Measurements from ENCODE around the gene GPX8. TPM values are rescaled to one million over a fixed set of nuclear protein-coding genes. Genes with fewer than 3 reads are reported as not detected.

Gene GPX8
- total and polyA plus RNA-seq, 2 of the 13 experiments (the other 11 are each of a cell fraction or from before 2014, with no cell fraction given) = 0.33 to 0.94 TPM

DNA sequence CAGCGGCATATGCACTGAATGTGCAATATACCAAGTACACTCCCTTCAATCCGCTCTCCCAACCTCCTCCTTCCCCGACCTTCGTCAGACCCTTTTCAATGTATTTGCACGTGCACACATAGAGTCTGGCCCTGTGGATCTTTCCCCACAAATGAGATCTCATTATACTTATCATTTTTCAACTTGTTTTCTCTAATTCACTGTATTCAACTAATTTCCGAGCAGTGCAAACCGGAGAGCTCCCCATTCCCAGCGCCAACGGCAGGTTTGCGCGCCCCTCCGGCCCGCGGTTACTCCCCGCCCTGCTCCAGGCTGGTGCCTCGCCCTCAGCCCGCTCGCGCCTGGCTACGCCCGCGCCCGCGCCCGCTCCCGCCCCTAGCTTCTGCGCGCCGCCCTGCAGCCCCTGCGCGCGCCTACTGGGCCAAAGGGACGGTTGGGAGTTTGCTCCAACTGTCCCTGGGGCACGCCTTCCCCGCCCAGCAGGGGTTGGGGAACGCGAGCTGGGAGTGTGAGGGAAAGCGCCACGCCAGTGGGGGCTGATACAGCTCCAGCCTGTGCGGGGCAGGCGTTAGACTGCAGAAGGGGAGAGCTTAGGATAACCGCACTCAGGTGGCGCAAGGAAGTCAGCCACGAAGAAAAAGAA lies 16.3 kb downstream of the GPX8 start (continued):
- TF ChIP-seq TBX2 (CRISPR knock-in tag; IDR thresholded peaks at IDR 0.05; ENCODE audit: borderline replicate concordance) (peak; percentile 14; the same call in 1 of the 2 replicates), PHF8 (CRISPR knock-in tag; IDR thresholded peaks at IDR 0.05) (no peak), ZNF746 (CRISPR knock-in tag; IDR thresholded peaks at IDR 0.05) (no peak), NR1H2 (CRISPR knock-in tag; IDR thresholded peaks at IDR 0.05; ENCODE audit: borderline replicate concordance, low read depth) (no peak), ATAD3A (CRISPR knock-in tag; IDR thresholded peaks at IDR 0.05) (no peak), BRD4 (CRISPR knock-in tag; IDR thresholded peaks at IDR 0.05) (no peak), NPAS2 (CRISPR knock-in tag; IDR thresholded peaks at IDR 0.05; ENCODE audit: borderline replicate concordance) (no peak)
- TF ChIP-seq, protein P1, sequence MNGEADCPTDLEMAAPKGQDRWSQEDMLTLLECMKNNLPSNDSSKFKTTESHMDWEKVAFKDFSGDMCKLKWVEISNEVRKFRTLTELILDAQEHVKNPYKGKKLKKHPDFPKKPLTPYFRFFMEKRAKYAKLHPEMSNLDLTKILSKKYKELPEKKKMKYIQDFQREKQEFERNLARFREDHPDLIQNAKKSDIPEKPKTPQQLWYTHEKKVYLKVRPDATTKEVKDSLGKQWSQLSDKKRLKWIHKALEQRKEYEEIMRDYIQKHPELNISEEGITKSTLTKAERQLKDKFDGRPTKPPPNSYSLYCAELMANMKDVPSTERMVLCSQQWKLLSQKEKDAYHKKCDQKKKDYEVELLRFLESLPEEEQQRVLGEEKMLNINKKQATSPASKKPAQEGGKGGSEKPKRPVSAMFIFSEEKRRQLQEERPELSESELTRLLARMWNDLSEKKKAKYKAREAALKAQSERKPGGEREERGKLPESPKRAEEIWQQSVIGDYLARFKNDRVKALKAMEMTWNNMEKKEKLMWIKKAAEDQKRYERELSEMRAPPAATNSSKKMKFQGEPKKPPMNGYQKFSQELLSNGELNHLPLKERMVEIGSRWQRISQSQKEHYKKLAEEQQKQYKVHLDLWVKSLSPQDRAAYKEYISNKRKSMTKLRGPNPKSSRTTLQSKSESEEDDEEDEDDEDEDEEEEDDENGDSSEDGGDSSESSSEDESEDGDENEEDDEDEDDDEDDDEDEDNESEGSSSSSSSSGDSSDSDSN (CRISPR knock-in tag; IDR thresholded peaks at IDR 0.05) = peak; percentile 69; the same call in 1 of the 2 replicates
- TF ChIP-seq, protein P2, sequence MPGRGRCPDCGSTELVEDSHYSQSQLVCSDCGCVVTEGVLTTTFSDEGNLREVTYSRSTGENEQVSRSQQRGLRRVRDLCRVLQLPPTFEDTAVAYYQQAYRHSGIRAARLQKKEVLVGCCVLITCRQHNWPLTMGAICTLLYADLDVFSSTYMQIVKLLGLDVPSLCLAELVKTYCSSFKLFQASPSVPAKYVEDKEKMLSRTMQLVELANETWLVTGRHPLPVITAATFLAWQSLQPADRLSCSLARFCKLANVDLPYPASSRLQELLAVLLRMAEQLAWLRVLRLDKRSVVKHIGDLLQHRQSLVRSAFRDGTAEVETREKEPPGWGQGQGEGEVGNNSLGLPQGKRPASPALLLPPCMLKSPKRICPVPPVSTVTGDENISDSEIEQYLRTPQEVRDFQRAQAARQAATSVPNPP (CRISPR knock-in tag; IDR thresholded peaks at IDR 0.05) = no peak
- TF ChIP-seq, protein P3, sequence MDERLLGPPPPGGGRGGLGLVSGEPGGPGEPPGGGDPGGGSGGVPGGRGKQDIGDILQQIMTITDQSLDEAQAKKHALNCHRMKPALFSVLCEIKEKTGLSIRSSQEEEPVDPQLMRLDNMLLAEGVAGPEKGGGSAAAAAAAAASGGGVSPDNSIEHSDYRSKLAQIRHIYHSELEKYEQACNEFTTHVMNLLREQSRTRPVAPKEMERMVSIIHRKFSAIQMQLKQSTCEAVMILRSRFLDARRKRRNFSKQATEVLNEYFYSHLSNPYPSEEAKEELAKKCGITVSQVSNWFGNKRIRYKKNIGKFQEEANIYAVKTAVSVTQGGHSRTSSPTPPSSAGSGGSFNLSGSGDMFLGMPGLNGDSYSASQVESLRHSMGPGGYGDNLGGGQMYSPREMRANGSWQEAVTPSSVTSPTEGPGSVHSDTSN (CRISPR knock-in tag; IDR thresholded peaks at IDR 0.05) = no peak
- TF ChIP-seq, protein P4, sequence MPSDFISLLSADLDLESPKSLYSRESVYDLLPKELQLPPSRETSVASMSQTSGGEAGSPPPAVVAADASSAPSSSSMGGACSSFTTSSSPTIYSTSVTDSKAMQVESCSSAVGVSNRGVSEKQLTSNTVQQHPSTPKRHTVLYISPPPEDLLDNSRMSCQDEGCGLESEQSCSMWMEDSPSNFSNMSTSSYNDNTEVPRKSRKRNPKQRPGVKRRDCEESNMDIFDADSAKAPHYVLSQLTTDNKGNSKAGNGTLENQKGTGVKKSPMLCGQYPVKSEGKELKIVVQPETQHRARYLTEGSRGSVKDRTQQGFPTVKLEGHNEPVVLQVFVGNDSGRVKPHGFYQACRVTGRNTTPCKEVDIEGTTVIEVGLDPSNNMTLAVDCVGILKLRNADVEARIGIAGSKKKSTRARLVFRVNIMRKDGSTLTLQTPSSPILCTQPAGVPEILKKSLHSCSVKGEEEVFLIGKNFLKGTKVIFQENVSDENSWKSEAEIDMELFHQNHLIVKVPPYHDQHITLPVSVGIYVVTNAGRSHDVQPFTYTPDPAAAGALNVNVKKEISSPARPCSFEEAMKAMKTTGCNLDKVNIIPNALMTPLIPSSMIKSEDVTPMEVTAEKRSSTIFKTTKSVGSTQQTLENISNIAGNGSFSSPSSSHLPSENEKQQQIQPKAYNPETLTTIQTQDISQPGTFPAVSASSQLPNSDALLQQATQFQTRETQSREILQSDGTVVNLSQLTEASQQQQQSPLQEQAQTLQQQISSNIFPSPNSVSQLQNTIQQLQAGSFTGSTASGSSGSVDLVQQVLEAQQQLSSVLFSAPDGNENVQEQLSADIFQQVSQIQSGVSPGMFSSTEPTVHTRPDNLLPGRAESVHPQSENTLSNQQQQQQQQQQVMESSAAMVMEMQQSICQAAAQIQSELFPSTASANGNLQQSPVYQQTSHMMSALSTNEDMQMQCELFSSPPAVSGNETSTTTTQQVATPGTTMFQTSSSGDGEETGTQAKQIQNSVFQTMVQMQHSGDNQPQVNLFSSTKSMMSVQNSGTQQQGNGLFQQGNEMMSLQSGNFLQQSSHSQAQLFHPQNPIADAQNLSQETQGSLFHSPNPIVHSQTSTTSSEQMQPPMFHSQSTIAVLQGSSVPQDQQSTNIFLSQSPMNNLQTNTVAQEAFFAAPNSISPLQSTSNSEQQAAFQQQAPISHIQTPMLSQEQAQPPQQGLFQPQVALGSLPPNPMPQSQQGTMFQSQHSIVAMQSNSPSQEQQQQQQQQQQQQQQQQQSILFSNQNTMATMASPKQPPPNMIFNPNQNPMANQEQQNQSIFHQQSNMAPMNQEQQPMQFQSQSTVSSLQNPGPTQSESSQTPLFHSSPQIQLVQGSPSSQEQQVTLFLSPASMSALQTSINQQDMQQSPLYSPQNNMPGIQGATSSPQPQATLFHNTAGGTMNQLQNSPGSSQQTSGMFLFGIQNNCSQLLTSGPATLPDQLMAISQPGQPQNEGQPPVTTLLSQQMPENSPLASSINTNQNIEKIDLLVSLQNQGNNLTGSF (CRISPR knock-in tag; IDR thresholded peaks at IDR 0.05) = no peak
- TF ChIP-seq, protein P5, sequence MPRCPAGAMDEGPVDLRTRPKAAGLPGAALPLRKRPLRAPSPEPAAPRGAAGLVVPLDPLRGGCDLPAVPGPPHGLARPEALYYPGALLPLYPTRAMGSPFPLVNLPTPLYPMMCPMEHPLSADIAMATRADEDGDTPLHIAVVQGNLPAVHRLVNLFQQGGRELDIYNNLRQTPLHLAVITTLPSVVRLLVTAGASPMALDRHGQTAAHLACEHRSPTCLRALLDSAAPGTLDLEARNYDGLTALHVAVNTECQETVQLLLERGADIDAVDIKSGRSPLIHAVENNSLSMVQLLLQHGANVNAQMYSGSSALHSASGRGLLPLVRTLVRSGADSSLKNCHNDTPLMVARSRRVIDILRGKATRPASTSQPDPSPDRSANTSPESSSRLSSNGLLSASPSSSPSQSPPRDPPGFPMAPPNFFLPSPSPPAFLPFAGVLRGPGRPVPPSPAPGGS (CRISPR knock-in tag; IDR thresholded peaks at IDR 0.05) = peak; percentile 39; the same call in 1 of the 2 replicates
- TF ChIP-seq, protein P6, sequence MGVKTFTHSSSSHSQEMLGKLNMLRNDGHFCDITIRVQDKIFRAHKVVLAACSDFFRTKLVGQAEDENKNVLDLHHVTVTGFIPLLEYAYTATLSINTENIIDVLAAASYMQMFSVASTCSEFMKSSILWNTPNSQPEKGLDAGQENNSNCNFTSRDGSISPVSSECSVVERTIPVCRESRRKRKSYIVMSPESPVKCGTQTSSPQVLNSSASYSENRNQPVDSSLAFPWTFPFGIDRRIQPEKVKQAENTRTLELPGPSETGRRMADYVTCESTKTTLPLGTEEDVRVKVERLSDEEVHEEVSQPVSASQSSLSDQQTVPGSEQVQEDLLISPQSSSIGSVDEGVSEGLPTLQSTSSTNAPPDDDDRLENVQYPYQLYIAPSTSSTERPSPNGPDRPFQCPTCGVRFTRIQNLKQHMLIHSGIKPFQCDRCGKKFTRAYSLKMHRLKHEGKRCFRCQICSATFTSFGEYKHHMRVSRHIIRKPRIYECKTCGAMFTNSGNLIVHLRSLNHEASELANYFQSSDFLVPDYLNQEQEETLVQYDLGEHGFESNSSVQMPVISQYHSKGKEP (CRISPR knock-in tag; IDR thresholded peaks at IDR 0.05) = no peak

All from HepG2 (cell line).